GM19043 (cell line): ENCODE measurements around the gene NES.

Experiments
- ATAC-seq: cut with Tn5 transposase; IDR thresholded peaks from one replicate; pipeline ENCODE4 v1.9.1; 2021; ENCODE audit warnings: low read depth; ENCODE audit not compliant: unreplicated experiment

The NES gene

DNA sequence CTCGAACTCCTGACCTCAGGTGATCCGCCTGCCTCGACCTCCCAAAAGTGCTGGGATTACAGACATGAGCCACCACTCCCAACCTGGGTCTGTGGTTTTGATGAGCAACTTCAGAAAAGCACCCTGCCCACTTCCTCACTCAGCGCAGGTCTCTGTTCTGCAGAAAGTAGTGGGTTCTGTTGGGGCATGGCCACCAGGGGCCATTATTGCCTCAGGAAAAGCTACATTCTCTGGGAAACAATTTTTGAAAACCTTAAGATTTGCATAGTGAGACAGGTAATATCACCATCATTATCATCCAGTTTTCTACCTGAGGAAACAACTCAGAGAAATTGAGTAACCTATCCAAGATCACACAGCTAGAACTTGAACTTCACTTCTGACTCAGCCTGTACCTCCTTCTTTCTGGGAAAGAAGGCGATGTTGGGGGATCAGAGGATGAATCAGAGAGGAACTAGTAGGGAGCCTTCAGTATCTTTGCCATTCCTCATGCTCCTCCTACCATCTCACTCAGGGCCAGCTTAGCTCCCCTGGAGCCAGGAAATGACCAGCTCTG, 7.1 kb upstream of the NES start:
- no peak for ATAC-seq

DNA sequence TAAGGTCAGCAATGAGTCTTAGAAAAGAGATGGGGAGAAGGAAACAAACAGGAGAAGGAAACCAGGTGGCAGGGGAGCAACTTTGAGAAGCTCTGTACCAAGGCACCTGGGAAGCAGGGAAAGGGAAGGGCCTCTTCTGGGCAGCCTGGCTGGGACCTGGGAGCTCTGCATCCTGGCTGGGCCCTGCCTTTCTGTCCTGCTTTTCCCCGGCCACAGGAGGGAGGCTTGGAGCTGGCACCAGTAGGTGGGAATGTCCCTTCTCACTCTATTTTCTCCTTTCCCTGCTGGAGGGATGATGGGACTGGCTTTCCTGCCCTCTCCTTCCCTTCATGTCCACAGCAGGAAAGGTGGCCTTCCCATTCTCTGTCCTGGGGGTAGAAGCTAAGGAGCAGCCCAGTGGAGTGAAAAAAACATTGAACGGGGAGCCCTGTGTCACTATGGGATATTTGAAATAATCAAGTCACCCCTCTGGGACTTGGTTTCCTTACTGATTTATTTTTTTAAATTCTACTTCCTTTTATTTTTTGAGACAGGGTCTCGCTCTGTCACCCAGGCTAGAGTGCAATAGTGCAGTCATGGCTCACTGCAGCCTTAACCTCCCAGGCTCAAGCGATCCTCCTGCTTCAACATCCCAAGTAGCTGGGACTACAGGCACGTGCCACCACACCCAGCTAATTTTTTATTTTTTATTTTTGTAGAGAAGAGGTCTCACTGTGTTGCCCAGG, 5.1 kb upstream of the NES start:
- no peak for ATAC-seq

DNA sequence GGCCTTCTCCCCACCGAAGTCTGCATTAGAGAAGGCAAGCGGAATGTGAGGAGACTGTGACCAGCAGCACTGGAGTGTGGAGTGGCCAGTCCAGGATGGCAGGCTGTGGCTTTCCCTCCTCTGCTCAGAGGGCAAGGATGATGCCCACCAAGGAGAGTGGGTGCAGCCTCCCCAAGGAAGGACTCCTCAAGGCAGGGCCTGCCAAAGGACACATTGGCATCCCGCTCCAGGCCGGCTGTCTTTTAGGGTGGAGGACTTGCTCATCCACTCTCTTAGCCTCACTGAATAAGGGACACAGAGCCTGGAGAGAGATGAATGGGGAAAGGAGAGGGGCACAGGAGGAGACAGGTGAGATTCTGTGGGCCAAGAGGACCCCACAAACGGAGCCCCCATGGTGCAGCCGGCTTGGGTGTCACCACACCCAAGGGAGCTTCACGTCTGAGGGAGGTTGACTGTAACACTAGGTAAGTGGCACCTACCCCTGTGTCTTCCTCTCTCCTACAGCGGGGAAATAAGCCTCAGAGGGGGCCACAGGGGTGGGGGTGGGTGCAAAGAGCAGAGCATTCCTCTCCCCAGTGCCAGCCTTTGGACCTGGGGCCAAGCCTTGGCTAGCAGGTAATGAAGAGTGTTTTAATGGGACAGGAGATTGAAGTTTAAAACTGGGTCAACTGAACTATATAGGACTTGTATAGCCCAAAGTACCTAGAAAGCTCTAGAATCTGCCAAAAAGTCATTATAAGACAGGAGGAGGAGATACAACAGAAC, 4.2 kb upstream of the NES start:
- ATAC-seq, result no peak

DNA sequence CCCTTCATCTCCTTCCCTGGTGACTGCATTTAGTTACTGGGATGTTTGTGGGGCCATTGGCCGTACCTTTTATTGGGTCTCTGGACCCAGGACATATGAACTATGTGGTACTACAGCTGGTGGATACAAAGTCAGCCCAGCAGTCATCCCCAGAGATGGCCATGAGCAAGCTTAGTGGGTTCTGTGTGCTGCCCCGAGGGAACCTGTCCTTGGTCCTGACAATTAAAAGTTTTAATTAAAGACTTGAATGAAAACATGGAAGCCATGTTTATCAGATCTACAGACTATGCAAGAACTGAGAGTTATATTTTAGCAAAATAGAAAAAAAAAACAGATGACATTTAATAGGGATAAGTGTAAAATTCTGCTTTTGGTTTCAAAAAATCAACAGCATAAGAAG, 2.8 kb upstream of the NES start:
- ATAC-seq, result no peak

DNA sequence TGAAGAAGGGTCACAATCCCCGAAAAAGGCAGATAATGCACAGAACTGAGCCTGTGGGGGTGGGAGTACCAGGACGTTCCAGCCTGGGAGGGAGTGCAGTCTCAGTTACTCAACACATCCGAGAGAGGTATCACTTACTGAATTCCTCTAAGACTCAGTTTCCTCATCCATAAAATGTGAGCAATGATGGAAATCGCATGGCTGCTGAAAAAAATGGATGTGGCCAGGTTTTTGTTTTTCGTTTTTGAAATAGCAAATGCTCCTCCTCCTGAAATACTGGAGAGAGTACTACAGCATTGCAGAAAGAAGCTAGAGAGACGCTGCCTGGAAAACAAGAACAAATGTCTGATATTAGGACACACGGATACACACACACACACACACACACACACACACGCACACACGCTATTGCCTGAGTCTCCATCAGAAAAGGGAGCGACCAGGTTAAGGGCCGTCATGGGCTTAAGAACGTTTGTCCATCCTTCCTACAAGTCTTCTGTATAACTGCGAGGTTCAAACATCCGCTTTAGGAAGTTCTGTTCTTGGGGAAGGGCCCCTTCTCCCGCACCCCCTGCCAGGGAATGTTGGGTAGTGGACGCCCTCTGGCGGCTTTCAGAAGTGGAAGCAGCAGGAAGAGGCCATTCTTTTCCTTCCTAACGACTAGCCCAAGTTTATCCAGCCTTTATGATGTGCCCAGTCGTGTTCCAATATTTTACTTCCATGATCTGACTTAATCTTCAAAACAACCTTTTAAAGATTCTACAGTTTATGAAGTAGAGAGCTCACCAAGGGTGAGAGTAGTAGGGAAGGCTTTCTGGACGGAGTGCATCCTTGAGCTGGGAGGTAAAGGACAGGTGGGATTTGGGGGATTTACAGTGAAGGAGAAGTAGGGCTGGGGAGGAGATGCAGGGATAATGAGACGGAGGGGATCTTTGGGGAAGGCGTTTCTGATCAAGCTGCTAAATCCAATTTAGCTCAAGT, 699 bp upstream of the NES start:
- no peak for ATAC-seq

DNA sequence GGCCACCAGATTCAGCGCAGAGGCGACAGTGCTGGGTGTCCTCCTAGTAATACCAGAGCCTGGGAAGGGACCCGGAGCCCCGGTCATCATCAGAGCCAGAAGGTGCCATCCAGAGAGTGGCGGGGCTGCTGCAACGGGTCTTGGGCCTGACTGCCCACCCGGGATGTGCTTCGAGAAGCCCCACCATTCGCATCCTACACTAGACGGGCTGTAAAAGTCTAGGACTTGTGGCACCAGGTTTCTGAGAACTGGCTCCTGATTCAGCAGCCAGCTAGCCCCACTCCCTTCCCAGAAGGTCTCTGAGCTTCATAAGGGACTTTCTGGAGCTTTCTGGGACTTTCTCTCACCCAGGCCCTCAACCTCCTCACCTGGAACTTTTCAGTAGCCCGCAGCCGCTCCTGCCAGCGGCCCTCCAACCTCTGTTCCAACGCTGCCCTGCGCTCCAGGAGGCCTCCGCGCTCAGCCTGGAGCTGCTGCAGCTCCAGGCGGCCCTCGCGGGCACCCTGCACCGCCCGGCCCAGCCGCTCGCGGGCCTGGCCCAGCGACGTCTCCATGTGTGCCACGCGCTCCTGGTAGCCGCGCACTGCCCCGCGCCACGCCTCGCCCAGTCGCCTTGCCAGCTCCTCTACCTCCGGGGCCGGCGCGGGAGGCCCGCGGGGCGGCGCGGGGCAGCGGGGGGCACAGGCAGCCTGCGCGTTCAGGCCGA, 940 bp downstream of the NES start:
- ATAC-seq, result no peak

DNA sequence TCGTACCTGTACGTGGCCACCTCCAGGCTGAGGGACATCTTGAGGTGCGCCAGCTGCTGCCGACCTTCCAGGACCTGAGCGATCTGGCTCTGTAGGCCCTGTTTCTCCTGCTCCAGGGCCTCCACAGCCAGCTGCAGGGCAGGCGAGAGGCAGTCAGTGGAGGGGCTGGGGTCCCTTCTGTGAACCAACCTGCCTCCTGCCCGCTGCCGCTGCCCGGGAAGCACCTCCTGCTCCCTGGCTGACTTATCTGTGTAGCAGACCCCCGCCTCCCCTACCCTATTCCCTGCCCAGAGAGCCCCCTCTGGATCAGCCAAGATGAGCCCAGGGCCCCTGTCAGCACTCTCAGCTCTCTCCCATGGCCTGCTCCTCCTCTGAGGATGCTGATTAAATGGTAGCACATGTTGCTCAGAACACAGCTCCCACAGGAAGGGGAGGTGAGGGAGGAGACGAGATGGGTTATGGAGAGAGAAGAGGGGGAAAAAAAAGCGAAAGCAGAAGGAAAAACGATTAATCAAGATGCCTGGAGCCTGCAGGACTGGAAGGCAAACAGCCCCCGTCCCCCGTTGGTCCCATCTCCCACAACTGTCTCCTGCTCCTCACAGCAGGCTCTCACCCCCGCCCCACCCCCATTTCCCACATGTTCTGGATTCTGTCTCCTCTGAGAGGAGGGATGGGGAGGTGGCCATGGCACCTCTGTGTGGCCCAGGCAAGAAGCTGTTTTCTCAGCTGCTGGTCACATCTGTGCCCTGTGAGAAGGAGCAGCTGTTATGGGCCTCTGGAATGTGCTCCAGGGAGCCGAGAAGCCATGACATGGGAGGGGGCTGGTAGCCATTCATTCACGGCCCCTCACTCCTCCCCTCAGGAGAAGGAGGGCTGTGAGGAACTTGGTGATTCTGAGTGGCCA, 1.7 kb downstream of the NES start:
- ATAC-seq, result no peak

DNA sequence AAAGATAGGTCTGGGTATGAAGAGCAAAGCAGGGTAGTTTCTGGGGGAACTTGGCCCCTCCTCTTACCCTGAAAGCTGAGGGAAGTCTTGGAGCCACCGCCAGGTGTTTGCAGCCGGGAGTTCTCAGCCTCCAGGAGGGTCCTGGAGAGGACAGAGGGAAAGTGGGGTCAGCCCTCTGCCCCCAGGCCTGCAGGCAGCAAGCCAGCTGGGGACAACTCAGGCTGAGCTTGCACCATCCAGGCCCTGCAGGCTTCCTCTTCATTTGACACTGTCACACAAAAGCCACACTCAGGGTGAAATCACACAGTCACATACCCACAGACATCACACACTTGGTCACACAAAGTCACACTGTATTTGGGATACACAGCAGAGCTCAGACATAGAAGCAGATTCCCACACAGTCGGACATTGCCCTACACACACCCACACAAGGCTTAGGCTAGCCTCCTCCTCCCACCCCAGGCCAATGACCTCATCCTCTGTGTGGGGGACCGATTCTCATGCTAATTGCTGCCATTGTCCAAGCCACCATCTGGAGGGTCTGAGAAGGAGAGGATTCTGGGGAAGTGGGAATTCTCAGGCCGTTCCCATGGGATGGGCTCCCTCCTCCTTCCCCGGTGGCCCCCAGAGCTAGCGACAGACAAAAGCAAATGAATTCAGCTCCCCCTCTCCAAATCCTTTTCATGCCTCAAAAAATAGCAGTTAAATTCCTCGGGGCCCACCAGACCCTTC, 3.7 kb downstream of the NES start:
- no peak for ATAC-seq

DNA sequence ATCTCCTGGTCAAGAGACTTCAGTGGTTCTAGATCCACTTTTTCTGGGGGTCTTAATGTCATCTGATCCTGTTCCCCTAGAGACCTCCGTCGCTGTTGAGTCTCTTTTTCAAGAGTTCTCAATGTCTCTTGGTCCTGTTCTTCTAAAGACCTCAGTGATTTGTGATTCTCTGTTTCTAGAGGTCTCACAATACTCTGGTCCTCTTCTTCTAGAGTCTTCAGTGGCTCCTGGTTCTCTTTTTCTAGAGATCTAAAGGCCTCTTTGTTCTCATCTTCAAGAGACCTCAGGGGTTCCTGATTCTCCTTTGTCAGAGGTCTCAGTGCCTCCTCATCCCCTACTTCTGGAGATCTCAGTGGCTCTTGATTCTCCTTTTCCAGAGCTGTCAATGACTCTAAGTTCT, 5.4 kb downstream of the NES start:
- ATAC-seq, result no peak

DNA sequence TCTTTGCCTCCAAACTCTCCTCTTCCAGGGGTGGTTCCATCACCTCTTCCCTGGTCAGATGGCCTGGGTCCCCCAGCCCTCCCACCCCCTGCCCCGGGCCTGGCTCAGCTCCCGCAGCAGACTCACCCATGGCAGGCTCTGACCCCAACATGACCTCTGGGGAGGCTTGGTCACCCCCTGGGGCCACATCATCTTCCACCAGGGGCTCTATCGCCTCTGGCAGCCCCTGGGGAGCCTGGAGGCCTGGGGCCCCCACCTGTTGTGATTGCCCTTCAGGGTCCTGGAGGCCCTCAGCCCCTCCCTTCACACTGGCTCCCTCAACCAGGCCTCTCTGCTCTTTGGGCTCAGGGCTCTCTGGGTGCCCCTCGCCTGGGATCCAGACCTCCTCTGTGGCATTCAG, 6.4 kb downstream of the NES start:
- no peak for ATAC-seq

DNA sequence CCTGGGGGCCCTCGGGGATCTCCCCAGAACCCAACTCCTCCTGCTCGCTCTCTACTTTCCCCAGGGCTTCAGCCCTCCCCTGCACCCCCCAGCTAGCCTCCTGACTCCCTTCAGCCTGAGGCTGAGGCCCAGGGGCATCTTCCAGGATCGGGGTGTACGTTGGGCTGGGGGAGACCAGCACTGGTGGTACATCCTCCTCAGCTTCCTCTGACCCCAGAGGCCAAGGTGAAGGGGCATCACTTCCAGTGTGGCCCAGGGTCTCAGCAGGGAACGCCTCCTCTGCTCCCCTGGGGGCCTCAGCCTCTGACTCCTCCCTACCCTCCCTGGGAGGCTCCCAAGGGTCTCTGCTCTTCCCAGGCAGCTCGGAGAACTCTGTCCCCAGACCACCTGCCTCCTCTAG, 6.8 kb downstream of the NES start:
- ATAC-seq, result no peak

DNA sequence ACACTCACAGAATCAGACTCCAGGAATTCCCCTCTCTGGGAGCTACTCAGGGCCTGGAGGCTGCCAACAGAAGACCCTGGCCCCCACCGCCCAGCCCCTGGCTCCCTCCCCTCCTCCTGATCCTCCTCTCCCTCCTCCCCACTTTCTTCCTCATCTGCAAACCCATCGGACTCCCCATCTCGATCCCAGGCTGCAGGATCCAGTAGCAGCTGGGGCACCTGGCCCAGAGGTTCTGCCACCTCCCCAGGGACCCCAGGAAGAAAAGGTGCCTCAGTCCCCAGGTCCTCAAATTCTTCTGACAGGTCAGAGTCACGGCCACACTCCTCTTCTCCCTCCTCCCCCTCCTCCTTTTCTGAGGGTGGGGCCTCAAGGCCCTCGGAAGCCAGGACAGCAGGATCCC, 7.4 kb downstream of the NES start:
- ATAC-seq, result no peak

DNA sequence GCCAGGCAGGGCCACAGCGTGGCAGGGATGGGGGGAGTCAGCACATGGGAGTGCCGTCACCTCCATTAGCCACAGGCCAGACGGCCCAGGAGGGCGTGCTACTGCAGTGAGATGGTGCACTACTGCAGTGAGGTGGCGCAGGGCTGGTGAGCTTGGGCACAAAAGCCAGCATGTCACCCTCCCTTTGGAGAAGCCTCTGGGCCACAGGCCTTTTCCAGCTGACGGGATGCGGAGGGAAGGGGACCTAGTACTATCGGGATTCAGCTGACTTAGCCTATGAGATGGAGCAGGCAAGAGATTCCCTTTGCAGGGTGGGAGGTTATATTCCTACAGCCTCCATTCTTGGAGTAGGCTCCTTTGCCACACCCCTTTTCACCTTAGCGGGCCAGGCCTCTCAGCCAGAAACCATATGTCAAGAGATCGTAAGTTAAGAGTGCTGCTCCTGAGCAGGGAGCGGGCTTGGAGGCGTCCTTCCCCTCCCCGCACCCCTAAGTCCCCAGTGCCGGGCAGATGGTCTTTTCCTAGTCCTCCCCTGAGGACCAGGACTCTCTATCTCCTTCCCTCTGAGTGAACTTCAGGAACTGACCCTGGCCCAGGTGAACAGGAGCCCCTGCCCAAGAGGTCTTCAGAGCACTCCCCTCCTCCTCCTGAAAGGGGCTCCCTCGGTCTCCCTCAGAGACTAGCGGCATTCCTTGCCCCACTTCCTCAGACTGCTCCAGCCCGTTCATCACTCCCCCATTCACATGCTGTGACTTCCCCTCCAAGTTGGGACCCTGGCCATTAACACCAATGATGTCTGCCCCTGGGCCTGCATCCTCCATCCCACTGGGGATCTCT, 8.2 kb downstream of the NES start:
- no peak for ATAC-seq

DNA sequence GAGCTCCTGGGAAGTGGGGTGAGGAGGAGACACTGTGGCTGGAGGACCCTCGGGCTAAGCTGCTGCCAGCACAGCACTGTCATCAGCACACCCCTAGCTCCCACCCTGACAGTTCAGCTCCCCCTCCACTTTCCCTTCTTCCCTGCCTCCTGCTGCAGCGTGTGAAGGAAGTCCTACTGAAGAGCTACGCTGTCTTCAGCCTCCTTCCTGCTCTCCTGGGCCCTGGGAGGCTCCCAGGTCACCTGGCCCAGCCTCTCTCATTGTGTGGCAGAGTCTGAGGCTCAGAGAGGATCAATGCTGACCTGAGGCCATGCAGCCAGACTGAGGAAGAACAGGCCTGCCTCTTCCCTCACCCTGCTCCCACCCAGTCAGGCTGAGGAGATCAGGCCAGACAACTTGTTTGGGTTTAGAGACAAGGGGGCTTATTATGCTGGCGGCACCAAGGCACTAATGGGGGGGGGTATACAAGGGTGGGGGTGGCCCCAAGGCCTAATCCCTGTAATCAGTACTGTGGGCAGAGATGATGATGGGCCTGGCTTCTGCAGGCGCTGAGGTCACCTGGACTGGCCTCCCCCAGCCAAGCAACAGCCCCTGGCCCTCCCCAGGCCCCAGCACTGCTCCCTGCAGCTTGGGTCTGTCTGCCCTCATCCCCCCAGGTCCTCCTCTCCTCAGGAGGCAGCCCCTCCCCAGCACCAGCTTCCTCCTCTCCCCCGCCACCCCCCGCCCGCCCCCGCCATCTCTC, 9.1 kb downstream of the NES start:
- ATAC-seq, result no peak

DNA sequence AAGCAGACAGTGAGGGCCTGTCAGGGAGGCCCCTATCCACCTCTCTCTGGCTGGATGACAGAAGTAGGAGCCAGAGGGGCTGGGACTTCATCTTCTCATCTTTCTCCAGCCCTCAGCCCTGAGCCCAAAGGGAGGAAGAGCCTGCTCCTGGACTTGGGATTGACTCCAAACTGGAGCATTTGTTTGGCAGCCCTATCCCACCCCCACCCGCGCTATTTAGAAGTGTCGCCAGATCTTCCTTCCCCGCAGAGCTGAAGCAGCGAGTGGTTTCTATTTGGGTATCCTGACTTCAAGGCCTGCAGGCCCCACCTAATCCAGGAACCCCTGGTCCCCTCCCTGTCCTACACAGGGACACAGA, 9.6 kb downstream of the NES start:
- no peak for ATAC-seq

DNA sequence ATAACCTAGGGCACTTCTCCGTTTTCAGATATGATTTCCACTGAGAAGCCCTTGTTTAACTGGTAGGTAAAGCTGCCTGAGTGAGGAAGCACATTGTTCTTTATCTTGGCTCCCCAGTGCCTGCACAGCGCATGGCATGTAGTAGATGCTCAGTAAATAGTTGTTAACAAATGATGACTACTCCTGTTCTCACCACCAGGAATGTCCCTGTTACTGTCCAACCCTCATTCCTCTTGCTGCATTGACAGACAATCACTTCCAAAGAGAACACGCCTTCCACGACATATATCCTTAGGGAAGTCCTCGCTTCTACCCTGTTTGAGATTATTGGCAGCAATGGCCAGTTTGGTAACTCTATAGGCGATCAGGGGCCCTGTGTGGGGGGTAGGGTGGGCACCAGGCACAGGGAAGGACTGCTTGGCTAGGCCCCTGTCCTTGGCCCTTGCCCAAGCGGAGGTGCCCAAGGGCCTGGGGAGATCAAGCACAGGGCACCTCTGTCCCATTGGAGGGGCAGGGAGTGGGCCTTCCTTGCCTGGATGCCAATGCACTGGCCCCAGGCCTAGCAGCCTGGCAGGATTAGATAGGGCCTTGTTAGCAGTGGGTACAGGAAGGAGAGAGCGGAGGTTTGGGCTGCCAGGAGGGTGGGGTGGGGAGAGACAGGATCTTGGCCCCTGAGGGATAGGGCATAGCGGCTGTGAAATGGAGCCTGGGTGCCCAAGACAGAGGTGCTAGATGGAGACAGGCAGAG, 10.2 kb downstream of the NES start:
- no peak for ATAC-seq
